Mucosa of descending colon (tissue), 3 donors: ENCODE measurements around the gene USP5. TPM values are rescaled to one million over a fixed set of nuclear protein-coding genes. Genes with fewer than 3 reads are reported as not detected.
A peak's percentile ranks its signal among the peaks of the same experiment; 100 is the strongest.

Source experiments
- ATAC-seq: fragments of 200-7000 bp; cut with Tn5 transposase; one replicate; pipeline ENCODE4 v1.9.1; 2020; ENCODE audit warnings: mild to moderate bottlenecking, moderate library complexity
- DNase-seq, 3 donors: peaks; one replicate each; pipeline ENCODE4 v3.0.0-alpha.2; 2020
- H3K36me3 ChIP-seq: fragments of 200-600 bp; one replicate; pipeline ENCODE4 v1.8.0; 2021; ENCODE audit warnings: low read depth, mild to moderate bottlenecking
- H3K4me1 ChIP-seq: fragments of 200-600 bp; one replicate; pipeline ENCODE4 v1.8.0; 2021; ENCODE audit warnings: low read depth, mild to moderate bottlenecking
- H3K4me3 ChIP-seq: fragments of 200-600 bp; one replicate; pipeline ENCODE4 v1.8.0; 2021; ENCODE audit warnings: mild to moderate bottlenecking
- H3K9me3 ChIP-seq: fragments of 200-600 bp; one replicate; pipeline ENCODE4 v1.8.0; 2021; ENCODE audit warnings: mild to moderate bottlenecking
- CTCF ChIP-seq: fragments of 200-600 bp; IDR thresholded peaks from one replicate; pipeline ENCODE4 v1.8.0; 2022; ENCODE audit warnings: antibody characterized with exemption, mild to moderate bottlenecking
- intact Hi-C, 2 donors: fragments of 100-400 bp; cut with DNase I in 1 of 2; cut with micrococcal nuclease in 1 of 2; formaldehyde crosslinking; loops; one replicate each; pipeline versions ENCODE4 v1.11.0 to v1.11.1; 2022; cut with DNase I, micrococcal nuclease
- total RNA-seq, 3 donors: library from RNA; stranded (reverse); fragmentation: NEBNext Ultra II Directional in 2 of 3; extraction: Animal tissue kit (Norgen Biotek cat#: 25700) in 2 of 3; gene quantifications; one replicate each; pipeline versions ENCODE4 v1.2.1 to v1.2.4, GENCODE V29; 2021 to 2023
- donor health status: DM: no; HTN: no; CAD: no; lungs with moderate emphysema.
- donor health status: DM: no; HTN: no; CAD: no.
- donor health status: DM: no; HTN: yes; CAD: no.

USP5 gene
- total RNA-seq, 3 donors from 2014 or later: 65.9 to 80.7 (median 79.7) TPM

- no peak for TF ChIP-seq CTCF
- intact Hi-C loops: loop anchor here in 1 of 2 donors (10.0 kb wide), 1 partner anchor 179 kb away; the partner anchor contains the start of gene C1R
- ATAC-seq (no peak), DNase-seq (peak in 1 of 3 donors; percentile 52)
- Histone ChIP-seq H3K4me3 (no peak overlapping the region), H3K9me3 (no peaks in the 10 kb centered on the region), H3K36me3 (no peaks in the 10 kb centered on the region), H3K4me1 (peaks cover 16% of the 10 kb centered on the region)
These were observed 63.9 kb downstream of the USP5 start for GRCh38 chr12:6915789-6916285.

Other genes starting within 250 kb of the USP5 start
- 100 to 1,000 TPM; 127 to 243 (median 149) TPM for gene CHD4, start 244.8 kb upstream of the USP5 start, total RNA-seq
- gene LPAR5, start 216.2 kb upstream of the USP5 start, total RNA-seq: 10 to 100 TPM; 12.0 to 30.5 (median 22.7) TPM
- gene ACRBP, start 204.7 kb upstream of the USP5 start, total RNA-seq: 1 to 10 TPM; 1.4 to 3.0 (median 2.2) TPM
- 10 to 100 TPM; 28.9 to 46.9 (median 45.9) TPM for gene ING4, start 189.0 kb upstream of the USP5 start, total RNA-seq
- 10 to 100 TPM; 54.5 to 67.8 (median 64.3) TPM for gene ZNF384, start 162.8 kb upstream of the USP5 start, total RNA-seq
- gene PIANP, start 151.3 kb upstream of the USP5 start, total RNA-seq: 1 to 10 TPM in 1 of 3 donors, under 1 TPM in 1, not detected in 1; 0.53 to 2.9 TPM
- gene COPS7A, start 128.1 kb upstream of the USP5 start, total RNA-seq: 10 to 100 TPM; 32.8 to 47.2 (median 39.2) TPM
- 100 to 1,000 TPM; 136 to 177 (median 149) TPM for gene MLF2, start 99.0 kb upstream of the USP5 start, total RNA-seq
- 100 to 1,000 TPM; 116 to 549 (median 122) TPM for gene PTMS, start 85.8 kb upstream of the USP5 start, total RNA-seq
- gene LAG3, start 79.6 kb upstream of the USP5 start, total RNA-seq: 1 to 10 TPM; 1.8 to 4.7 (median 2.1) TPM
- 10 to 100 TPM in 2 of 3 donors, 1 to 10 TPM in 1; 8.9 to 16.5 (median 14.8) TPM for gene CD4, start 62.6 kb upstream of the USP5 start, total RNA-seq
- 10 to 100 TPM in 1 of 3 donors, 1 to 10 TPM in 2; 1.7 to 18.6 (median 3.1) TPM for gene GPR162, start 30.3 kb upstream of the USP5 start, total RNA-seq
- gene P3H3, start 23.7 kb upstream of the USP5 start, total RNA-seq: 10 to 100 TPM in 1 of 3 donors, 1 to 10 TPM in 2; 1.6 to 24.2 (median 5.2) TPM
- gene GNB3, start 11.2 kb upstream of the USP5 start, total RNA-seq: 1 to 10 TPM in 1 of 3 donors, under 1 TPM in 2; 0.38 to 5.3 (median 0.96) TPM
- gene CDCA3, start 864 bp upstream of the USP5 start, total RNA-seq: 10 to 100 TPM in 1 of 3 donors, 1 to 10 TPM in 2; 2.8 to 15.3 (median 5.2) TPM
- 100 to 1,000 TPM; 408 to 766 (median 700) TPM for gene TPI1, start 15.4 kb downstream of the USP5 start, total RNA-seq
- gene SPSB2, start 21.2 kb downstream of the USP5 start, total RNA-seq: 10 to 100 TPM in 2 of 3 donors, 1 to 10 TPM in 1; 9.7 to 11.7 (median 10.6) TPM
- gene LRRC23, start 52.7 kb downstream of the USP5 start, total RNA-seq: 10 to 100 TPM in 1 of 3 donors, 1 to 10 TPM in 2; 4.7 to 11.8 (median 4.9) TPM
- 10 to 100 TPM in 1 of 3 donors, 1 to 10 TPM in 2; 4.5 to 67.3 (median 7.6) TPM for gene ENO2, start 62.4 kb downstream of the USP5 start, total RNA-seq
- gene ATN1, start 75.8 kb downstream of the USP5 start, total RNA-seq: 100 to 1,000 TPM in 1 of 3 donors, 10 to 100 TPM in 2; 68.5 to 208 (median 82.4) TPM
- gene RNU7-1, start 91.7 kb downstream of the USP5 start, total RNA-seq: not detected
- 100 to 1,000 TPM; 113 to 175 (median 130) TPM for gene C12orf57, start 91.9 kb downstream of the USP5 start, total RNA-seq
- 10 to 100 TPM; 37.4 to 61.7 (median 51.7) TPM for gene PTPN6, start 99.2 kb downstream of the USP5 start, total RNA-seq
- 100 to 1,000 TPM; 204 to 266 (median 209) TPM for gene PHB2, start 118.5 kb downstream of the USP5 start, total RNA-seq
- 10 to 100 TPM; 29.6 to 33.7 (median 33.4) TPM for gene EMG1, start 118.8 kb downstream of the USP5 start, total RNA-seq
- gene LPCAT3, start 166.3 kb downstream of the USP5 start, total RNA-seq: 100 to 1,000 TPM in 2 of 3 donors, 10 to 100 TPM in 1; 79.8 to 121 (median 102) TPM
- gene C1S, start 208.6 kb downstream of the USP5 start, total RNA-seq: 100 to 1,000 TPM in 2 of 3 donors, 10 to 100 TPM in 1; 36.0 to 304 (median 168) TPM
- gene C1R, start 240.3 kb downstream of the USP5 start, total RNA-seq: 100 to 1,000 TPM in 2 of 3 donors, 10 to 100 TPM in 1; 38.7 to 273 (median 222) TPM